Astrocyte (in vitro differentiated cells and primary cell): ENCODE measurements around the gene CPTP.

Source experiments
- EZH2 ChIP-seq: IDR thresholded peaks from 2 replicates; pipeline ENCODE4 v1.6.1; 2012; ENCODE audit warnings: mild to moderate bottlenecking, low read length, inconsistent platforms; ENCODE audit not compliant: insufficient read depth
- TF ChIP-seq, protein P1 (sequence below): IDR thresholded peaks from 2 replicates; pipeline ENCODE4 v1.5.1; 2011; ENCODE audit warnings: low read depth, mild to moderate bottlenecking, inconsistent platforms, low read length, moderate library complexity; ENCODE audit not compliant: insufficient read depth

DNA sequence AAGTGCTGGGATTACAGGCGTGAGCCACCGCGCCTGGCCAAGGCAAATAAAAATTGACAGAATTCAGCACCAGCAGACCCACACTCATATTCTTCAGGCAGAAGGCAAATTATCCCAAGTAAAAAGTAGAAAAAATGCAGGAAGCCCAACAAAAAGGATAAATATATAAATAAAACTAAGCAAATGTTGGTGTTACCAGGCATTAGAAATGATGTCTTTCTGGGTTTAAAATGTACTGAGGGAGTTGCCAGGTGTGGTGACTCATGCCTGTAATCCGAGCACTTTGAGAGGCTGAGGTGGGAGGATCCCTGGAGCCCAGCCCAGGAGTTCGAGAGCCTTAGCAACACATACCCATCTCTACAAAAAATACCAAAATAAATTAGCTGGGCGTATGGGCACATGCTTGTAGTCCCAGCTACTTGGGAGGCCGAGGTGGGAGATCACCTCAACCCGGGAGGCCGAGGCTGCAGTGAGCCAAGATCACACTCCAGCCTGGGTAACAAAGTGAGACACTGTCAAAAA is 6.4 kb upstream of the CPTP start:
- TF ChIP-seq EZH2: no peak
- TF ChIP-seq, protein P1, sequence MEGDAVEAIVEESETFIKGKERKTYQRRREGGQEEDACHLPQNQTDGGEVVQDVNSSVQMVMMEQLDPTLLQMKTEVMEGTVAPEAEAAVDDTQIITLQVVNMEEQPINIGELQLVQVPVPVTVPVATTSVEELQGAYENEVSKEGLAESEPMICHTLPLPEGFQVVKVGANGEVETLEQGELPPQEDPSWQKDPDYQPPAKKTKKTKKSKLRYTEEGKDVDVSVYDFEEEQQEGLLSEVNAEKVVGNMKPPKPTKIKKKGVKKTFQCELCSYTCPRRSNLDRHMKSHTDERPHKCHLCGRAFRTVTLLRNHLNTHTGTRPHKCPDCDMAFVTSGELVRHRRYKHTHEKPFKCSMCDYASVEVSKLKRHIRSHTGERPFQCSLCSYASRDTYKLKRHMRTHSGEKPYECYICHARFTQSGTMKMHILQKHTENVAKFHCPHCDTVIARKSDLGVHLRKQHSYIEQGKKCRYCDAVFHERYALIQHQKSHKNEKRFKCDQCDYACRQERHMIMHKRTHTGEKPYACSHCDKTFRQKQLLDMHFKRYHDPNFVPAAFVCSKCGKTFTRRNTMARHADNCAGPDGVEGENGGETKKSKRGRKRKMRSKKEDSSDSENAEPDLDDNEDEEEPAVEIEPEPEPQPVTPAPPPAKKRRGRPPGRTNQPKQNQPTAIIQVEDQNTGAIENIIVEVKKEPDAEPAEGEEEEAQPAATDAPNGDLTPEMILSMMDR: no peak
